Neural progenitor cell (in vitro differentiated cells): ENCODE results near the gene OR2T27. TPM values are rescaled to one million over a fixed set of nuclear protein-coding genes. Genes with fewer than 3 reads are reported as not detected.
"Not testable (repeated sequence)": the region's sequence is repeated elsewhere in the genome, so short reads cannot be mapped to it uniquely, and the experiment has no call there.

Source experiments
- DNase-seq: peaks from one replicate; pipeline ENCODE4 v3.0.0-alpha.2; 2016; ENCODE audit warnings: low spot score
- H2AFZ ChIP-seq: fragments of 200-600 bp; sonication (generic); replicated peaks from 2 replicates; pipeline ENCODE4 v1.6.1; 2016; ENCODE audit warnings: antibody characterized with exemption
- H3F3A ChIP-seq: fragments of 200-600 bp; sonication (generic); 2 replicates; pipeline ENCODE4 v1.6.1; 2016; ENCODE audit warnings: antibody characterized with exemption, low read depth
- H3K27ac ChIP-seq: fragments of 200-600 bp; sonication (generic); 2 replicates; pipeline ENCODE4 v1.5.1; 2016; ENCODE audit warnings: mild to moderate bottlenecking
- H3K27me3 ChIP-seq: fragments of 200-600 bp; sonication (generic); 2 replicates; pipeline ENCODE4 v1.6.1; 2016; ENCODE audit warnings: mild to moderate bottlenecking, moderate library complexity
- H3K36me3 ChIP-seq: fragments of 200-600 bp; sonication (generic); 2 replicates; pipeline ENCODE4 v1.5.1; 2016
- H3K4me1 ChIP-seq: fragments of 200-600 bp; sonication (generic); 2 replicates; pipeline ENCODE4 v1.6.1; 2016; ENCODE audit warnings: mixed run types
- H3K4me2 ChIP-seq: fragments of 200-600 bp; sonication (generic); 2 replicates; pipeline ENCODE4 v1.6.1; 2016
- H3K4me3 ChIP-seq: fragments of 200-600 bp; sonication (generic); 2 replicates; pipeline ENCODE4 v1.5.1; 2016
- H3K79me2 ChIP-seq: fragments of 200-600 bp; sonication (generic); 2 replicates; pipeline ENCODE4 v1.6.1; 2016; ENCODE audit warnings: low read depth
- H3K9ac ChIP-seq: fragments of 200-600 bp; sonication (generic); 2 replicates; pipeline ENCODE4 v1.6.1; 2016
- H3K9me3 ChIP-seq: fragments of 200-600 bp; sonication (generic); 2 replicates; pipeline ENCODE4 v1.5.1; 2016; ENCODE audit warnings: low read depth
- H4K20me1 ChIP-seq: fragments of 200-600 bp; sonication (generic); 2 replicates; pipeline ENCODE4 v1.6.1; 2016; ENCODE audit warnings: low read depth
- H3K27ac Mint-ChIP-seq: 3 replicates; pipeline ENCODE4 v1.8.0; 2021; ENCODE audit warnings: mixed read lengths
- H3K27me3 Mint-ChIP-seq: 2 replicates; pipeline ENCODE4 v1.8.0; 2022; ENCODE audit warnings: low read depth, mild to moderate bottlenecking, inconsistent platforms, moderate library complexity, mixed read lengths; ENCODE audit not compliant: insufficient read depth
- H3K36me3 Mint-ChIP-seq: 3 replicates; pipeline ENCODE4 v1.8.0; 2021; ENCODE audit warnings: mixed read lengths
- H3K4me1 Mint-ChIP-seq: 3 replicates; pipeline ENCODE4 v1.8.0; 2021; ENCODE audit warnings: mixed read lengths
- H3K4me3 Mint-ChIP-seq: 3 replicates; pipeline ENCODE4 v1.8.0; 2021; ENCODE audit warnings: mild to moderate bottlenecking, moderate library complexity, mixed read lengths
- H3K9me3 Mint-ChIP-seq: 3 replicates; pipeline ENCODE4 v1.8.0; 2020; ENCODE audit warnings: mixed read lengths
- CTCF ChIP-seq: fragments of 200-600 bp; sonication (generic); IDR thresholded peaks from 2 replicates; pipeline ENCODE4 v1.5.1; 2017; ENCODE audit warnings: antibody characterized with exemption, mild to moderate bottlenecking
- EZH2 ChIP-seq: fragments of 200-600 bp; sonication (generic); IDR thresholded peaks from 2 replicates; pipeline ENCODE4 v1.6.1; 2017; ENCODE audit warnings: antibody characterized with exemption, mild to moderate bottlenecking, moderate library complexity
- EZH2phosphoT487 ChIP-seq: fragments of 200-600 bp; sonication (generic); IDR thresholded peaks from 2 replicates; pipeline ENCODE4 v1.6.1; 2017; ENCODE audit warnings: antibody characterized with exemption
- total RNA-seq: library from RNA; depleted of rRNA; stranded (reverse); fragments of >200 nt; gene quantifications from 2 replicates; pipeline ENCODE4 v1.2.3, GENCODE V29; 2015; ENCODE audit warnings: low replicate concordance

Gene OR2T27
- total RNA-seq, 1 donor from 2014 or later: not detected

DNA sequence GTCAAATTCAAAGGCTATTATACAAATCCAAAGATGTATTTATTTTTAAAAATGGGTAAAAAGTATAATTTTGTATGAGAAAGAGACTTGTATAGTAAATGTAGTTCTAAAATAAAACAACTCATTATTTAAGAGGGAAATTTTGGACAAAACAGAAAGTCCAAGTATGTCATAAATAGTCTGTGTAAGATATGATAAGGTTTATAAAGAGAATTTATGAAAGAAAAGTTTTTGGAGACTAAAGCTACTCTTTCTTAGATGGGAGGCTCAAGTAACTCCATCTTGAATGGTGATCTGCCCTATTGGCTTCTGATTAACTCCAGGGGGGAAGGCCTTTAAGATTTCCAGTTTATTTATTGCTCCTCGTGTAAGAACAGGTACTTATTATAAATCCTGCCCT, 14.7 kb upstream of the OR2T27 start:
- no peak overlapping the region for H3K27ac Mint-ChIP-seq
- H3K79me2 ChIP-seq: no peaks in the 10 kb centered on the region
- H3K4me3 ChIP-seq: no peak overlapping the region
- no peaks in the 10 kb centered on the region for H3K36me3 ChIP-seq
- H3K4me1 Mint-ChIP-seq: no peaks in the 10 kb centered on the region
- no peak overlapping the region for H2AFZ ChIP-seq
- no peak overlapping the region for H3K27ac ChIP-seq
- no peaks in the 10 kb centered on the region for H3F3A ChIP-seq
- DNase-seq: no peak
- H3K9me3 ChIP-seq: peaks cover 21% of the 10 kb centered on the region
- no peak overlapping the region for H3K4me3 Mint-ChIP-seq
- no peaks in the 10 kb centered on the region for H3K4me1 ChIP-seq
- TF ChIP-seq EZH2phosphoT487 (no peak), EZH2 (no peak), CTCF (no peak)
- no peak overlapping the region for H3K4me2 ChIP-seq
- H3K27me3 ChIP-seq: no peaks in the 10 kb centered on the region
- no peaks in the 10 kb centered on the region for H3K27me3 Mint-ChIP-seq
- H4K20me1 ChIP-seq: no peaks in the 10 kb centered on the region
- H3K9ac ChIP-seq: no peak overlapping the region
- no peaks in the 10 kb centered on the region for H3K36me3 Mint-ChIP-seq
- H3K9me3 Mint-ChIP-seq: peaks cover 20% of the 10 kb centered on the region

DNA sequence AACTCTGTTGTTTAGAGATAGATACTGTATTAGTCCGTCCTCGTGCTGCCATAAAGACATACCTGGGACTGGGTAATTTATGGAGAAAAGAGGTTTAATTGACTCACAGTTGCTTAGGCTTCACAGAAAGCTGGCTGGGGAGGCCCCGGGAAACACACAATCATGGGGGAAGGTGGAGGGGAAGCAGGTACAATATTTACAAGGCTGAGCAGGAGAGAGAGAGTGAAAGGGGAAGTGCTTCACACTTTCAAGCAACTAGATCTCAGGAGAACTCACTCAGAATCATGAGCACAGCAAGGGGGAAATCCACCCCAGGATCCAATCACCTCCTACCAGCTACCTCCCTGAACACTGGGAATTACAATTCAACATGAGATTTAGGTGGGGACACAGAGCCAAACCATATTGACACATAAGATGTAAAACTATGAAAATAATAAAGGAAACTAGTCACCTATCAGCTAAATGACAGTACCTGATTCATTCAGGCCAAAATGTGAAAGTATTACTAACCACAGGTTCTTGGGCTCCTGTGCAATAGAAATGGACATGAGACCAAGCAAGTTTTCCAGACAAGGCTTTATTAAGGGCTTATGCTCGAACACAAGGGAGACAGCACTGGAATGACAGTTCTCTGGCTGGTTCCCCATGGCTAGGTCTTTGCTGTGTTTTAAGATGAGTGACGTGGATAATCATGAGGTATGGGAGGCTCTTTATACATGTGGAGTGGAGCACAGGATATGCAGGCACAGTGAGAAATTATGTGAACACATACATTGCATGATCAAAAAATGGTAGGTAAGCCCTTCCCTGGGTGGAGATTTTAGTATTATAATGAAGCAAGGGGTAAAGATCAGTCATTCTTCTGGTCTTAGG, 8.4 kb upstream of the OR2T27 start:
- not testable (repeated sequence) for H3K79me2 ChIP-seq, H3K9me3 ChIP-seq, H3K27ac Mint-ChIP-seq, H3K4me3 Mint-ChIP-seq, H3K4me1 Mint-ChIP-seq, H3K4me3 ChIP-seq, H3K27me3 ChIP-seq, H3F3A ChIP-seq, H4K20me1 ChIP-seq, H3K27ac ChIP-seq, H2AFZ ChIP-seq, H3K27me3 Mint-ChIP-seq, H3K9ac ChIP-seq, H3K4me2 ChIP-seq, H3K36me3 ChIP-seq, H3K36me3 Mint-ChIP-seq, DNase-seq, H3K4me1 ChIP-seq
- H3K9me3 Mint-ChIP-seq: peaks cover 27% of the 10 kb centered on the region

GRCh38 chr1:248656797-248657196, 1.5 kb upstream of the OR2T27 start:
- H3K9ac ChIP-seq, H3K27me3 Mint-ChIP-seq, H3K36me3 Mint-ChIP-seq, H3K27me3 ChIP-seq, H2AFZ ChIP-seq, H4K20me1 ChIP-seq, H3K4me3 ChIP-seq, H3K27ac ChIP-seq, DNase-seq, H3K79me2 ChIP-seq, H3K4me1 Mint-ChIP-seq, H3K4me2 ChIP-seq, H3K36me3 ChIP-seq, H3K4me1 ChIP-seq, H3K9me3 ChIP-seq, H3K4me3 Mint-ChIP-seq, H3F3A ChIP-seq, H3K27ac Mint-ChIP-seq: not testable (repeated sequence)
- peaks cover 18% of the 10 kb centered on the region for H3K9me3 Mint-ChIP-seq

- H3K4me1 Mint-ChIP-seq: not testable (repeated sequence)
Observed at GRCh38 chr1:248648770-248649536, 6.4 kb downstream of the OR2T27 start.

DNA sequence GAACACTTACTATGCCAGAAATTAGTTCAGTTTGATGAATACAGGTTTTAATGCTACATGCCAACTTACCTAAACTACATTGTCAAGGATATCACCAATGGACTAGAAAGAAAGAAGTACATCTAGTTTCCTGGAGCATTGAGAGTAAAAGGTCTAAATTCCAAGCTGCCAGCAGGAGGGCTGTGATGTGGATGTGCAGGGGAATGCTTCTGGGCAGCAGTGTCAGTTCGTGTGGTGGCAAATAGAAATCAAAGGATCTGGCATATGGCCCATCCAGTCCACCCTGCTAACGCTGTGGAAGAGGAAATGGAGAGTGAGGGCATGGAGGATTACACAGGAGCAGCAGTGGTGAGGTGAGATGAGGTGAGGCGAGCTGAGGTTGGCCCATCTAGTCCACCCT, 10.2 kb downstream of the OR2T27 start, which contains the start of gene OR2T35:
OR2T35 (minus strand) TSS at position 101 of the 400 bp plus-strand sequence. CDS start 6,020 bp downstream, outside the sequence.
- DNase-seq, H3K9me3 Mint-ChIP-seq, H3K4me2 ChIP-seq, H3K27ac ChIP-seq, H3K4me3 ChIP-seq, H3K79me2 ChIP-seq, H3K27me3 ChIP-seq, H2AFZ ChIP-seq, H3K36me3 ChIP-seq, H3K27me3 Mint-ChIP-seq, H3K36me3 Mint-ChIP-seq, H3K27ac Mint-ChIP-seq, H3K9me3 ChIP-seq, H3K4me3 Mint-ChIP-seq, H3K4me1 ChIP-seq, H4K20me1 ChIP-seq, H3K4me1 Mint-ChIP-seq, H3F3A ChIP-seq, H3K9ac ChIP-seq: not testable (repeated sequence)

More at GRCh38 chr1:248648770-248649536, 6.4 kb downstream of the OR2T27 start:
- not testable (repeated sequence) for H3K4me3 Mint-ChIP-seq, H3K9me3 ChIP-seq, H3K27me3 Mint-ChIP-seq, DNase-seq, H3K27me3 ChIP-seq, H3K79me2 ChIP-seq, H3K36me3 ChIP-seq, H4K20me1 ChIP-seq, H3K4me2 ChIP-seq, H3K4me1 ChIP-seq, H3K9me3 Mint-ChIP-seq, H3K27ac ChIP-seq, H2AFZ ChIP-seq, H3K27ac Mint-ChIP-seq, H3K4me3 ChIP-seq, H3F3A ChIP-seq, H3K36me3 Mint-ChIP-seq, H3K9ac ChIP-seq

- not testable (repeated sequence) for DNase-seq, H3F3A ChIP-seq, H3K27ac Mint-ChIP-seq, H3K4me3 Mint-ChIP-seq, H3K27me3 Mint-ChIP-seq, H3K36me3 Mint-ChIP-seq, H4K20me1 ChIP-seq, H3K27me3 ChIP-seq, H3K36me3 ChIP-seq, H3K4me2 ChIP-seq, H3K4me1 Mint-ChIP-seq, H3K4me3 ChIP-seq, H3K9me3 ChIP-seq, H3K79me2 ChIP-seq, H3K9ac ChIP-seq, H3K4me1 ChIP-seq, H3K9me3 Mint-ChIP-seq, H2AFZ ChIP-seq, H3K27ac ChIP-seq
Observed at GRCh38 chr1:248642971-248643651, 12.2 kb downstream of the OR2T27 start.
